ENCODE data around the gene LTBP3. TPM values are rescaled to one million over a fixed set of nuclear protein-coding genes. Genes with fewer than 3 reads are reported as not detected.

LTBP3 gene
- total and polyA plus RNA-seq, 9 of the 15 experiments (the other 6 are each of a cell fraction or from before 2014, with no cell fraction given) = 0.06 to 20.5 (median 4.8) TPM

- Histone ChIP-seq H3K9me1 (ENCODE audit: control insufficient read depth, insufficient read depth, low read length) (peaks cover 1% of the 10 kb centered on the region), H3K27ac (ENCODE audit: extremely low read depth, low read depth, low read length) (no peak overlapping the region), H3K27me3 (ENCODE audit: control insufficient read depth in 2 of 2, insufficient read depth in 2 of 2, low read length in 2 of 2) (no peaks in the 10 kb centered on the region; a peak in 1 of 5 replicates), H3K4me1 (replicated peaks in 1 of 2; ENCODE audit: control insufficient read depth in 2 of 2, insufficient read depth in 2 of 2, low read length in 2 of 2) (peaks cover 28 to 78% of the 10 kb centered on the region in 2 experiments), H3K79me2 (ENCODE audit: control insufficient read depth, insufficient read depth, low read length) (peaks cover 30% of the 10 kb centered on the region), H3K4me2 (ENCODE audit: insufficient read depth, low read length) (no peak overlapping the region), H3K36me3 (ENCODE audit: control insufficient read depth, insufficient read depth, low read length) (peaks cover 64% of the 10 kb centered on the region; the same call in 2 of the 3 replicates), H4K20me1 (replicated peaks; ENCODE audit: control insufficient read depth, insufficient read depth, low read length) (no peaks in the 10 kb centered on the region), H3K9ac (ENCODE audit: insufficient read depth in 1 of 2, low read depth in 2 of 2, low read length in 2 of 2) (peak overlapping the region in 1 of 2 experiments; percentile 61; a peak in 1 of 4 replicates), H3K9me3 (replicated peaks; ENCODE audit: control insufficient read depth, insufficient read depth, low read depth, low read length) (no peaks in the 10 kb centered on the region), H3K4me3 (no peak overlapping the region), H2AFZ (ENCODE audit: low read depth, low read length) (no peak overlapping the region)
- 85% methylated on average over 18 of the region's 19 CpGs for WGBS (ENCODE audit: insufficient coverage, low coverage, missing lambda C conversion rate)
- ChIA-PET POLR2A (interaction anchor here (1.4 kb wide), 1 partner anchor 8 kb away, joined by 3 read pairs; no protein-coding TSS in a partner anchor), CTCF (ENCODE audit: low intra/inter-chr PET ratio) (no interaction called here)
- no peak for ATAC-seq
- no peak for FAIRE-seq
- intact Hi-C loops (cut with micrococcal nuclease) (no loop called here), in situ Hi-C loops (cut with MboI) (no loop called here)
- TF ChIP-seq ZNF766 (CRISPR knock-in tag; conservative IDR thresholded peaks at IDR 0.05) = no peak
- peak; percentile 82 for TF ChIP-seq NR2C1 (IDR thresholded peaks at IDR 0.05)
- peak; percentile 67 for TF ChIP-seq NR2C1 (tag; IDR thresholded peaks at IDR 0.05)
- TF ChIP-seq RBFOX2 (IDR thresholded peaks at IDR 0.05; ENCODE audit: low read depth, low read length) = 0 out of 2 replicates have a peak, but pooled peaks have one; percentile 18
- no peak for TF ChIP-seq CC2D1A (IDR thresholded peaks at IDR 0.05)
- no TSS peak for BruUV-seq (replicated peaks)
- no peak for DNase-seq (ENCODE audit: extremely low read depth in 1 of 4, low spot score in 3 of 4)
Observed at GRCh38 chr11:65580031-65580692, 22.0 kb upstream of the LTBP3 start.

GRCh38 chr11:65579291-65579690, 21.1 kb upstream of the LTBP3 start:
- POLR2A ChIA-PET = interaction anchor here (1.0 to 1.4 kb wide), 3 partner anchors 9 to 155 kb away, joined by 3 to 4 read pairs (median 3); no protein-coding TSS in a partner anchor
- ATAC-seq (no peak), FAIRE-seq (no peak), DNase-seq (ENCODE audit: extremely low read depth in 1 of 4, low spot score in 3 of 4) (no peak)
- peaks cover 34 to 83% of the 10 kb centered on the region in 2 experiments for H3K4me1 ChIP-seq (replicated peaks in 1 of 2; ENCODE audit: control insufficient read depth in 2 of 2, insufficient read depth in 2 of 2, low read length in 2 of 2)
- peak overlapping the region in 1 of 2 experiments; percentile 95; a peak in 1 of 4 replicates for H3K9ac ChIP-seq (ENCODE audit: insufficient read depth in 1 of 2, low read depth in 2 of 2, low read length in 2 of 2)
- H3K9me3 ChIP-seq (replicated peaks; ENCODE audit: control insufficient read depth, insufficient read depth, low read depth, low read length) = no peaks in the 10 kb centered on the region
- H3K36me3 ChIP-seq (ENCODE audit: control insufficient read depth, insufficient read depth, low read length) = peaks cover 59% of the 10 kb centered on the region; the same call in 2 of the 3 replicates
- no peaks in the 10 kb centered on the region; a peak in 1 of 5 replicates for H3K27me3 ChIP-seq (ENCODE audit: control insufficient read depth in 2 of 2, insufficient read depth in 2 of 2, low read length in 2 of 2)
- CTCF ChIA-PET (ENCODE audit: low intra/inter-chr PET ratio) = no interaction called here
- H2AFZ ChIP-seq (ENCODE audit: low read depth, low read length) = no peak overlapping the region
- H4K20me1 ChIP-seq (replicated peaks; ENCODE audit: control insufficient read depth, insufficient read depth, low read length) = no peaks in the 10 kb centered on the region
- intact Hi-C loops (cut with micrococcal nuclease) (no loop called here), in situ Hi-C loops (cut with MboI) (no loop called here)
- no peak overlapping the region for H3K4me2 ChIP-seq (ENCODE audit: insufficient read depth, low read length)
- H3K9me1 ChIP-seq (ENCODE audit: control insufficient read depth, insufficient read depth, low read length) = peaks cover 5% of the 10 kb centered on the region
- TF ChIP-seq ZNF644 (tag; IDR thresholded peaks at IDR 0.05; ENCODE audit: low read depth) (no peak), HDGF (IDR thresholded peaks at IDR 0.05) (no peak), TARDBP (IDR thresholded peaks at IDR 0.05) (no peak), MBD1 (CRISPR knock-in tag; IDR thresholded peaks at IDR 0.05) (no peak), CEBPB (tag; IDR thresholded peaks at IDR 0.05) (peak; percentile 57), POLR2AphosphoS2 (IDR thresholded peaks at IDR 0.05; ENCODE audit: low read length) (no peak), CEBPG (CRISPR knock-in tag; IDR thresholded peaks at IDR 0.05) (peak; percentile 41; the same call in 1 of the 2 replicates), CEBPG (tag; conservative IDR thresholded peaks at IDR 0.05 in 1 of 2, IDR thresholded peaks at IDR 0.05 in 1 of 2) (no peak)
- BruUV-seq (replicated peaks) = no TSS peak
- no peak overlapping the region for H3K27ac ChIP-seq (ENCODE audit: extremely low read depth, low read depth, low read length)
- peaks cover 32% of the 10 kb centered on the region for H3K79me2 ChIP-seq (ENCODE audit: control insufficient read depth, insufficient read depth, low read length)
- H3K4me3 ChIP-seq = no peak overlapping the region
- 92% methylated on average over 4 of the region's 4 CpGs for WGBS (ENCODE audit: insufficient coverage, low coverage, missing lambda C conversion rate)
